Bronchial epithelial cell (primary cell): ENCODE data around the gene PIEZO2. TPM values are rescaled to one million over a fixed set of nuclear protein-coding genes. Genes with fewer than 3 reads are reported as not detected.
"Not testable (repeated sequence)": the region's sequence is repeated elsewhere in the genome, so short reads cannot be mapped to it uniquely, and the experiment has no call there.

Experiments used
- DNase-seq: peaks from one replicate; pipeline ENCODE4 v3.0.0-alpha.2; 2010; ENCODE audit warnings: low read depth
- FAIRE-seq: peaks from 2 replicates; lab custom pipeline; 2011; peaks lifted over from hg19 to GRCh38; lab: Jason Lieb, UNC
- H3K27me3 ChIP-seq: 2 replicates; pipeline ENCODE4 v1.5.1; 2011; ENCODE audit warnings: low read length; ENCODE audit not compliant: control insufficient read depth, insufficient read depth
- H3K36me3 ChIP-seq: 2 replicates; pipeline ENCODE4 v1.5.1; 2011; ENCODE audit warnings: low read length; ENCODE audit not compliant: control insufficient read depth, insufficient read depth
- H3K4me3 ChIP-seq: 2 replicates; pipeline ENCODE4 v1.5.1; 2011; ENCODE audit warnings: mild to moderate bottlenecking, low read depth, low read length, control low read depth
- CTCF ChIP-seq: IDR thresholded peaks from 2 replicates; pipeline ENCODE4 v1.5.1; 2011; ENCODE audit warnings: mild to moderate bottlenecking, moderate library complexity, low read length, control low read depth, inconsistent platforms; ENCODE audit not compliant: insufficient read depth, severe bottlenecking
- total RNA-seq: library from RNA; depleted of rRNA; stranded (reverse); fragments of >200 nt; gene quantifications from 2 replicates; pipeline ENCODE4 v1.2.1, GENCODE V29; 2014

PIEZO2 gene
- under 0.01 and 1.3 TPM in 2 replicates for total RNA-seq

DNA sequence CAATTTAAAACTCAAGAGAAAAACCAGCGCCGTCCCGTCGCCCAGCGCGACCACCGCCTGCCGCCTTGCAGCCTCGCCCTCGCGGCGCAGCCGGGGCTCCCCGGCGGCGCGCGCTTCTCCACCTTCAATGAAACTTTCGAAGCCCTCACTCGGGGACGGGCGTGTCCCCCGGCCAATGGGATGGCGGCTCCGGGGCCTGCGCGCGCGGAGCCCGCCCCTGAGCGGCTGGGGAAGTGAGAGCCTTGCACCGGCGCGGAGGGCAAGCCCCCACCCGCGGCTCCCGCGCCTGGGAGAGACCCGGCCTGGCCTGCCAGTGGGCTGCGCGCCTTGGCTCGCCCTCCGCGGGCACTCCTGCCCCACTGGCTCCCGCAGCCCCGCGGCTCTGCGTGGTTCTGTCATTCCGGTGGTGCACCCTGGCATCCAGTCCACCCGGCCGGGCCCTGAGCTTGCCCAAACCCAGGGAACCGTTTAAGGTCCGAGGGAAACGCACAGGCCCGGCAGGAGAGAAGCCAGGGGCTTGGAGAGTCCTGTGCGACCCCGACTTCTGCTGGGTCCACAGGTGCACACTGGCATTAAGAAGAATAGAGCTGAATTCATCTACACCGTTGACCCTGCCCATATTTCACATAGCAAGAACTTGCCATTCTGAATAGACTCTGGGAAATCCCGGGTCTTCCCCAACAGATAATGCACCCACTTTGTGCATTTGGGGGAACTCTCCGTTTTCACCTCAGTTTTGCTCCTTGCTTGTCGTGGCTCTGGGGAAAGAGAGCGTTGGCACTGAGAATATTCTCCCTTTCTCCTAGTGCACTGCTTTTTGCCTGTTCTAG lies at the start of gene PIEZO2:
TSS of gene PIEZO2 (minus strand) at position 129 of the 830 bp plus-strand sequence. CDS start 981 bp downstream, outside the sequence.
- FAIRE-seq, result no peak
- DNase-seq, result no peak
- TF ChIP-seq CTCF, result no peak
- no peak within 1 kb of the TSS for H3K4me3 ChIP-seq
- no peaks in the 10 kb centered on the region for H3K36me3 ChIP-seq
- peaks cover 5% of the 10 kb centered on the region for H3K27me3 ChIP-seq

GRCh38 chr18:11183637-11184036 lies 34.3 kb upstream of the PIEZO2 start:
- no peak overlapping the region for H3K4me3 ChIP-seq
- DNase-seq (no peak), FAIRE-seq (no peak)
- H3K27me3 ChIP-seq, result no peaks in the 10 kb centered on the region
- no peak for TF ChIP-seq CTCF
- no peaks in the 10 kb centered on the region for H3K36me3 ChIP-seq

DNA sequence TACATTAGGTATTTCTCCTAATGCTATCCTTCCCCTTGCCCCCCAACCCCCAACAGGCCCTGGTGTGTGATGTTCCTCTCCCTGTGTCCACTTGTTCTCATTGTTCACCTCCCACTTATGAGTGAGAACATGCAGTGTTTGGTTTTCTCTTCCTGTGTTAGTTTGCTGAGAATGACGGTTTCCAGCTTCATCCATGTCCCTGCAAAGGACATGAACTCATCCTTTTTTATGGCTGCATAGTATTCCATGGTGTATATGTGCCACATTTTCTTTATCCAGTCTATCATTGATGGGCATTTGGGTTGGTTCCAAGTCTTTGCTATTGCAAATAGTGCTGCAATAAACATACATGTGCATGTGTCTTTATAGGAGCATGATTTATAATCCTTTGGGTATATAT lies 32.3 kb upstream of the PIEZO2 start:
- H3K4me3 ChIP-seq, H3K36me3 ChIP-seq, DNase-seq, H3K27me3 ChIP-seq, FAIRE-seq: not testable (repeated sequence)

DNA sequence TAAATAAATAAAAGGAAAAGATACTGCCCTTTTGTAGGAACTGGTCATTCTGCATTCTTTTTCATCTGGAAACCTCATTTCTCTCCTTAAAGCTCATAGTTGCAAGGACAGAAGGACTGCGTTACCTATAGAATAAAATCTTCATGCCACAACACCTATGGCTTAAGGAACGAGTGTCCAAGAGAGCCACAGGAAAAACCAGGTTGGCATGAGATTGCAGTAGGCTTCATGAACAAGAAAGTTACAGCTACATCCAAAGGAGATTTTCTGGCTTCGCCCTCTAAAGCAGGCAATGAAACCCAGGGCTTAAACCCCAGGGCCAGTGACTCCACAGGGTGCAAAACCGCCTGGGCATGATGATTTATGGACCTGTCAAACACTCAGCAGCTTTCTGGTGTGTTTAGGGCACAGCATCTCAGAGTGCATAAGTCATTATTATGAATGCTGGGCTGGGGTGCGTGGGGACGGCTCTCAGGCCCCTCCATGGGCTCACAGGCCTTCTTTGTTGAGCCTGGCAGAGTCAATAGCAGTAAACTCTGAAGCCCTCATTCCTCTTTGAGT lies 30.7 kb upstream of the PIEZO2 start:
- no peaks in the 10 kb centered on the region for H3K27me3 ChIP-seq
- no peak for TF ChIP-seq CTCF
- no peak for DNase-seq
- H3K36me3 ChIP-seq, result no peaks in the 10 kb centered on the region
- no peak for FAIRE-seq
- no peak overlapping the region for H3K4me3 ChIP-seq

GRCh38 chr18:11178951-11179549 lies 29.7 kb upstream of the PIEZO2 start:
- DNase-seq (no peak), FAIRE-seq (no peak)
- TF ChIP-seq CTCF, result no peak
- no peaks in the 10 kb centered on the region for H3K36me3 ChIP-seq
- no peaks in the 10 kb centered on the region for H3K27me3 ChIP-seq
- H3K4me3 ChIP-seq, result no peak overlapping the region

DNA sequence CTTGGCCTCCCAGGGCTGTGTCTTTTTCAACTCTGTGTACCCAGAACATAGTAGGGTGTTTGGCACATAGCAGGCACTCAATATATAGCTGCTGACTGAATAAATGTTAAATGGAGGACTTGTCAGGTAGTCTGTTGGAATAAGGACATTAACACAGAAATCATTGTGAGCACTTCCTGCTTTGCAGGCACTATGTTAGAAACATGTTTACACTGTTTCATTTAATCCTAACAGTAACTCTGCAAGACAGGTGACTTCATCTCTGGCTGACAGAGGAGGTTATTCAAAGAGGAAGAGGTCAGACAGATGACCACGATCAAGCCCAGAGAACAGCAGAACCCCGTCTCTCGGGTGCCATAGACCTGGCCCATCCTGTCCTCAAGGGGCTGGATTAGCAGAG lies 28.0 kb upstream of the PIEZO2 start:
- no peaks in the 10 kb centered on the region for H3K27me3 ChIP-seq
- no peaks in the 10 kb centered on the region for H3K36me3 ChIP-seq
- no peak for DNase-seq
- no peak for TF ChIP-seq CTCF
- no peak for FAIRE-seq
- H3K4me3 ChIP-seq, result no peak overlapping the region
